ENCODE results near the gene CCL22. TPM values are rescaled to one million over a fixed set of nuclear protein-coding genes. Genes with fewer than 3 reads are reported as not detected.

CCL22 gene
- total RNA-seq, 1 experiment from 2014 or later = not detected

DNA sequence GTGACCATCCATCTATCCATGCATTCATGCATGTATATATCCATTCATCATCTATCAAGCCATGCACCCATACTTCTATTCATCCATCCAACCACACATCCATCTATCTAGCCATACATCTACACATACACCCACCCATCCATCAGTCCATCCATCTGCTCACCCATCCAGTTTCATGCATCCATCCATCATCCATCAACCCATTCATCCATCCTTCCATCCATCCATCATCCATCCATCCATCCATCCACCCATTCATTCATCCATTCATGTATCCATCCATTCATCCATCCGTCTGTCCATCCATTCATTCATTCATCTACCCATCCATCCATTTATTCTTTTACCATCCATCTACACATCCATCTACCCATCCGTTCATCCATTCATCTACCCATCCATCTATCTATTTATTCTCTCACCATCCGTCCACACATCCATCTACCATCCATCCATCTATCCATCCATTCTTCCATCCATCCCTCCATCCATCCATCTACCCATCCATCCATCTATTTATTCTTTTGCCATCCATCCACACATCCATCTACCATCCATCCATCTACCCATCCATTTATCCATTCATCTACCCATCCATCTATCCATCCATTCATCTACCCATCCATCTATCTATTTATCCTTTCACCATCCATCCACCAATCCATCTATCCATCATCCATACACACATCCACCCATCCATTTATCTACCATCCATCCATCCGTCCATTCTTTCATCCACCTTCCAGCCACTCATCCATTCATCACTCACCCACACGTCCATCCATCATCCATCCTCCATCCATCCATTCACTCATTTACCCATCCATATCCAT is 49.2 kb downstream of the CCL22 start:
- Histone ChIP-seq H2AFZ (ENCODE audit: low read length) (no peak overlapping the region), H3K9me3 (ENCODE audit: control insufficient read depth, low read depth, low read length) (no peaks in the 10 kb centered on the region), H4K5ac (ENCODE audit: insufficient read length, low read depth, low read length) (no peak overlapping the region), H3K23me2 (ENCODE audit: insufficient read length, low read depth, low read length, poor library complexity, severe bottlenecking) (no peaks in the 10 kb centered on the region), H3K4ac (ENCODE audit: low read depth, low read length) (no peak overlapping the region), H3K4me2 (ENCODE audit: insufficient read depth, insufficient read length, low read length) (no peak overlapping the region), H4K91ac (ENCODE audit: insufficient read length, low read depth, low read length) (no peak overlapping the region), H2BK20ac (ENCODE audit: low read depth, low read length, poor library complexity, severe bottlenecking) (no peak overlapping the region), H4K8ac (replicated peaks; ENCODE audit: insufficient read length, low read depth, low read length) (no peak overlapping the region), H4K20me1 (ENCODE audit: control insufficient read depth, insufficient read depth, insufficient read length) (no peaks in the 10 kb centered on the region), H3K79me1 (ENCODE audit: insufficient read depth, low read depth, low read length, poor library complexity, severe bottlenecking) (no peaks in the 10 kb centered on the region), H3K79me2 (ENCODE audit: insufficient read depth, low read length) (no peaks in the 10 kb centered on the region), H3K18ac (ENCODE audit: insufficient read length, low read depth, low read length) (no peak overlapping the region), H3K14ac (ENCODE audit: insufficient read depth, low read length) (no peak overlapping the region), H3K9ac (ENCODE audit: extremely low read depth, insufficient read length, low read length) (no peak overlapping the region), H2BK120ac (ENCODE audit: low read depth, low read length, poor library complexity, severe bottlenecking) (no peak overlapping the region), H2AK5ac (ENCODE audit: insufficient read length, low read length) (no peak overlapping the region), H3K4me1 (ENCODE audit: insufficient read depth, low read length) (no peaks in the 10 kb centered on the region), H3K27ac (ENCODE audit: insufficient read length, low read depth, low read length) (no peak overlapping the region), H3T11ph (ENCODE audit: low read length) (no peak overlapping the region), H2BK12ac (ENCODE audit: insufficient read length, low read depth, low read length) (no peak overlapping the region), H2BK15ac (ENCODE audit: low read depth, low read length) (no peak overlapping the region), H3K27me3 (ENCODE audit: insufficient read depth, low read length) (no peaks in the 10 kb centered on the region), H3K23ac (ENCODE audit: insufficient read length, low read depth, low read length) (no peak overlapping the region), H3K56ac (ENCODE audit: insufficient read length, low read depth, low read length) (no peak overlapping the region), H2BK5ac (ENCODE audit: insufficient read length, low read length) (no peak overlapping the region)
- Mint-ChIP-seq H3K27me3 (ENCODE audit: low read depth) (peaks cover 6% of the 10 kb centered on the region), H3K9me3 (no peaks in the 10 kb centered on the region; a peak in 1 of 5 replicates), H3K27ac (no peak overlapping the region), H3K36me3 (ENCODE audit: insufficient read depth in 1 of 3, low read depth in 3 of 3) (no peaks in the 10 kb centered on the region), H3K4me3 (no peak overlapping the region), H3K4me1 (peaks cover 2 to 5% of the 10 kb centered on the region in 2 experiments; a peak in 1 of 4 replicates)
- no peak for DNase-seq
- TF ChIP-seq, protein P1, sequence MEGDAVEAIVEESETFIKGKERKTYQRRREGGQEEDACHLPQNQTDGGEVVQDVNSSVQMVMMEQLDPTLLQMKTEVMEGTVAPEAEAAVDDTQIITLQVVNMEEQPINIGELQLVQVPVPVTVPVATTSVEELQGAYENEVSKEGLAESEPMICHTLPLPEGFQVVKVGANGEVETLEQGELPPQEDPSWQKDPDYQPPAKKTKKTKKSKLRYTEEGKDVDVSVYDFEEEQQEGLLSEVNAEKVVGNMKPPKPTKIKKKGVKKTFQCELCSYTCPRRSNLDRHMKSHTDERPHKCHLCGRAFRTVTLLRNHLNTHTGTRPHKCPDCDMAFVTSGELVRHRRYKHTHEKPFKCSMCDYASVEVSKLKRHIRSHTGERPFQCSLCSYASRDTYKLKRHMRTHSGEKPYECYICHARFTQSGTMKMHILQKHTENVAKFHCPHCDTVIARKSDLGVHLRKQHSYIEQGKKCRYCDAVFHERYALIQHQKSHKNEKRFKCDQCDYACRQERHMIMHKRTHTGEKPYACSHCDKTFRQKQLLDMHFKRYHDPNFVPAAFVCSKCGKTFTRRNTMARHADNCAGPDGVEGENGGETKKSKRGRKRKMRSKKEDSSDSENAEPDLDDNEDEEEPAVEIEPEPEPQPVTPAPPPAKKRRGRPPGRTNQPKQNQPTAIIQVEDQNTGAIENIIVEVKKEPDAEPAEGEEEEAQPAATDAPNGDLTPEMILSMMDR (conservative IDR thresholded peaks at IDR 0.05) = no peak
- 98% methylated on average over 4 of the region's 5 CpGs for WGBS (ENCODE audit: extremely low coverage, insufficient read length, low lambda C conversion rate)

All from H9 (cell line).